ENCODE results near the gene NELFA.

The NELFA gene

DNA sequence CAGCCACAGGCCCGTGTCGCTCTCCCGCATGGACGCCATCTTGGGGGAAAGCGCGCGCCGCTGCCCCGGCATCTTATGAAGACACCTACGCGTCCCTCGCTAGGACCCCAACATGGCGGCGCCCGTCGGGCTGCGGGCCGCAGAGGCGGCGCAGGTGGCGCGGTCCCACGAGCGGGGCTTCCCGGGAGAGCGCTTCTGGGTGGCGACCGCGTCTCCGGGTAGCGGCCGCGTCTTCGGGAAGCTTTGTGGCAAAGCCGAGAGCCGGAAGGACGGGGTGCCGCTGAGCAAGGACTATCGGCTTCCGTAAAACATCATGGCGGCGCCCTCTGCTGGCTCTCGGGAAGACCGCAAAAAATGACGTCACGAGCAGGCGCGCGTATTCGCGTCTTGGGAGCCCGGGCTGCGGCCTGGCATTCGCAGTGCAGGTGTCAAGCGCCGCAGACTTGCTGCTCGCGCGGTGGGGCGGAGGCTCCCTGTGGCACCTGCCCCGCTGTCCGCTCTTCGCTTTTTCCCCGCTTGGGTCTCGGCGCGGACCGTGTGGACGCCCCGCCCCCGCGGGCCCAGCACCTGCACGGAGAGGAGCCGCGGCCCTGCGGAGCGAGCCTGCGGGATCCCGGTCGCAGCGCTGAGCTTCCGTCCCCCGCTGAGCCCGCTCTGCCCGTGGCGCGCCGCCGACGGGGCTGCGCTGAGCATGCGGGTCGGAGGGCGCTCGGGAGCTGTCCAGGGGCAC is at the start of gene NELFA:
TSS of gene NELFA (minus strand) at position 54 of the 730 bp plus-strand sequence. CDS start at position 39, 15 bp downstream.
- DNase-seq: peak; percentile 96

GRCh38 chr4:2057382-2058065 is 48.8 kb upstream of the NELFA start:
- DNase-seq: no peak

- DNase-seq: no peak
These were observed 45.4 kb upstream of the NELFA start for GRCh38 chr4:2054217-2054616.

GRCh38 chr4:2051086-2051485 is 42.3 kb upstream of the NELFA start:
- DNase-seq: no peak

GRCh38 chr4:2049811-2050210 is 41.0 kb upstream of the NELFA start:
- DNase-seq: no peak

- no peak for DNase-seq
These were observed 40.6 kb upstream of the NELFA start for GRCh38 chr4:2049381-2049780.

DNA sequence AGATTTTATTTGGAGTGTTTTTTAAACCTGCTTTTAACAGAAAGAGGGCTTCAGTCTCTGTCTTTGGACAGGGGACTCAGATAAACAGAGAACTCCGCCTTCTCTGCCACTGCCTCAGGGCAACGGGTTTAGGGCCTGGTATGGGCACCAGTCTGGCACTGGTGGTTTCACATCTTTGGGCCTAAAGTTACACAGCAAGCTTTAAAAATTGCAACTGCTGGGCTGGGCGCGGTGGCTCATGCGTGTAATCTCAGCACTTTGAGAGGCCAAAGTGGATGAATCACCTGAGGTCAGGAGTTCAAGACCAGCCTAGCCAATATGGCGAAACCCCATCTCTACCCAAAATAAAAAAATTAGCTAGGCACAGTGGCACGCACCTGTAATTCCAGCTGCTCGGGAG is 40.1 kb upstream of the NELFA start:
- no peak for DNase-seq

DNA sequence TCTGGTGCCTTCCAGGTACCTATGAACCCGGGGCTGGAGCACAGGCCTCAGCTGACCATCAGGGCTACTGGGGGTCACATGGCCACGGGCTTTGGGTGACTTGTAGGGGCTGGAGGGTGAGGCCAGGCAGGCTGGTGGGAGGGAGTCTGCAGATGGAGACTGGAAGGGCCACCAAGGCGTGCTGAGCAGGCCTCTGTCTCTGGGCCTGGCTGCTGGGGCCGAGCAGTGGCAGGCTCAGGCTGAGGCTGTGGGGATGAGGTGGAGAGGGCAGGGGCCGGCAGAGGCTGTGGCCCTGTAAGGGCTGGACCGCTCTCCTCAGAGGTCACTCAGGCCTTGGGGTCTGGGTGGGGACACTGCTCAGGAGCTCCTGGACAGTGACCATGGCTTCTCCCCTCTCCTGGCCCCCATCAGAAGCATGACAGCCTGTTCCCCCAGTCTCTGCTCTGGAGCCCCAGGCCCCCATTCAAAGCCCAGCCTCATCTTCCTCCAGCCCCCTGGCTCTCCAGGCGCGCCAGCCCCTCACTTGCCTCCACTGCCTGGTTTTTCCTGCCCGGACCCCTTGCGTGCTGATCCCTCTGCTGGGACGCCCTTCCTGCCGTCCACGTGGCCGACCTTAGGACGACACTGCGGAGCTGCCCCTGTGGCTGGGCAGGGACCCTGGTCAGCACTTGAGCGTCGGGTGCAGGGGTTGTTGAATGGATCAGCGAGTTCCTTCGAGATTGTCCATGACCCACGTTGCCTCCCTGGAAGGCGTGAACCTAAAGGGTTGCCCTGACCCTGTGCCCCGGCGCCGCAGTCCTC is 39.2 kb upstream of the NELFA start:
- no peak for DNase-seq

DNA sequence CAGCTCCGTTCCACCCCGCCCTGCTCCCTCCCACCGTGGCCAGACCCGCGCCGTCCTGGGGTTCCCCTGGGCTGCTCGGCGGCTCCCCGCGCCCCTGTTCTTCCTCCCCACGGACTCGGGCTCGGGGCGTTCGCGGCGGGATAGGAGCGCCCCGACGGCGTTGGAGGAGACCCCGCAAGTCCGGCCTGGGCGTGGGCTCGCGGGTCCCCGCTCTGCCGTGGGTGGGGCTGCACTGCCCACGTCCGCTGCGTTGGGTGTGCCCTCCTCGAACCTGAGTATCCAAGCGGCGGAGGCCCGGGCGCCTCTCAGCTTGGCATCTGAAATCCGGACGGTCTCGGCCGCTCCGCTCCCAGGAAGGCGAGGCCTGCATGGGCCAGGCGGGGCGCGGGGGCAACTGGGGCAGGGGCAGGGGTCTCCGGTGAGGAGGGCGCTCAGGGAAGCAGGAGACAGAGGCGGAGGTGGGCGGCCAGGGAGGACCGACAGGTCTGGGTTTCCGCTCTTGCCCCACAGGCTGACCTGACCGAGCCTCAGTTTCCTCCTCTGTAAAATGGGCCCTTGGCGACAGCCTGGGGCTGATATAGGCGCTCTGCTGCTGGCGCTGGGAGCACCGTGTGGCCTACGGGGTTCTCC is 38.4 kb upstream of the NELFA start:
- DNase-seq: no peak

- DNase-seq: no peak
These were observed 37.5 kb upstream of the NELFA start for GRCh38 chr4:2046031-2046961.

GRCh38 chr4:2045518-2045951 is 36.8 kb upstream of the NELFA start:
- DNase-seq: no peak

DNA sequence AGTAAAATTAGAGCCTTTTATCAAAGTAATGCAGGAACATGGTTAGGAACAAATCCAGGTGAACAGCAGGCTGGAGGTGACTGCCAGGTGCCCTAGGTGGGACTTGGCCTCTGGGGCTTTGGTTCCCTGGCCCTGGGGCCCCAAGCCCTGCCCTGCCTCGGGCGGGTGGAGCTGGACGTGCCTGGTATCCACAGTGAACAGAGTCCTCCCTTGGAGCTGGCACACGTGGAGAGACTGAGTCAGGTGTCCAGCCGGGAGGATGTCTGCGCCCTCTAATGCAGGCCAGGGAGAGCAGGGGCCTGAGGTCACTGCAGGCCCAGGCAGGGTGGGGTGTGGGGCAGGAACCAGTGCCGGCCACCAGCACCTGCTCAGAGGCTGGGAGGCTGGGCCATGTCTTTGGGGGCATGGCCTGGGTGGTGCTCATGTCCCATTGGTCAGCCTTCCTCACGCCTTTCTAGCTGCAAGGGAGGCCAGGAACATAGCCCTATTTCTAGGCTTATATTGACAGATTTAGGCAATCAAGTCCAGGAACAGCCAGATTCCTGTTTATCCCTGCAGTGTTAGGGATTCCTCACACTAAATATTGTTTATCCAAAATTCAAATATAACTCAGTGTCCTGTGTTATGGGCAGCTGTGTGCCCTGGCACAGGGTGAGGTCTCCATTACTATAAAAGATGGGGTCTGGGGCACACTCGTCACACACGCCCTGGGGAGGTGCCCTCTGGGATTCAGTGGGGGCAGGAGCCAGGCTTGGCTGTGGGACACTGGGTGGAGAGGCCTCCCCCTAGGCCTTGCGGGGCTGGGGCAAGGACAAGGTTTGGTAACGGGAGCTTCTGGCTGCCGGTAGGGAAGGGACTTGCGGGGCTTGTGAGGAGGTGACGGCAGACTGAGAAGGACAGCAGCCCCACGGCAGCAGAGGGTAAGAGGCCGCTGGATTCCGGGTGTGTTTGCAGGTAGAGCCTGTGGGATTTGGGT is 36.1 kb upstream of the NELFA start:
- no peak for DNase-seq

- DNase-seq: no peak
These were observed 35.3 kb upstream of the NELFA start for GRCh38 chr4:2044119-2044485.

- DNase-seq: no peak
These were observed 34.8 kb upstream of the NELFA start for GRCh38 chr4:2043396-2044118.

DNA sequence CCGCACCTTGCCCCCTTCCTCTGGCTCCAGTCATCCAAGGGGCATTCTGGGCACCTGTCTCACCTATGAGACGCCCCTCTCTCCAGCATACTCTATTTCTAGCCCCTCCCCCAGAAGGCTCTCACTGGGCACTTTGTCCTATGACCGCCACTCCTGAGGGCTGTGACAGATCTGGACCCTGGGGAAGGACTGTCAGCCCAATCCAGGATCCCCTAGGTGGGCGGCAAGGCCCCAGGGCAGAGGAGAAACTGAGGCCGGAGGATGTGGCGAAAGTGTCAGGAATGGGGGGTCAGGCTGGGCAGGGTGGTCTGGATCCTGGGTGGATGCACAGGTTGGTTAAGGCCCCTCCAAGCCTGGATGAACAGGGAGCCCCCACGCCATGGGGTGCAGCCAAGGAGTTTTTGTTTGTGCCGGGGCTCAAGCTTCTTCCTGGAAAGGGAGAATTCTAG is 34.2 kb upstream of the NELFA start:
- no peak for DNase-seq

DNA sequence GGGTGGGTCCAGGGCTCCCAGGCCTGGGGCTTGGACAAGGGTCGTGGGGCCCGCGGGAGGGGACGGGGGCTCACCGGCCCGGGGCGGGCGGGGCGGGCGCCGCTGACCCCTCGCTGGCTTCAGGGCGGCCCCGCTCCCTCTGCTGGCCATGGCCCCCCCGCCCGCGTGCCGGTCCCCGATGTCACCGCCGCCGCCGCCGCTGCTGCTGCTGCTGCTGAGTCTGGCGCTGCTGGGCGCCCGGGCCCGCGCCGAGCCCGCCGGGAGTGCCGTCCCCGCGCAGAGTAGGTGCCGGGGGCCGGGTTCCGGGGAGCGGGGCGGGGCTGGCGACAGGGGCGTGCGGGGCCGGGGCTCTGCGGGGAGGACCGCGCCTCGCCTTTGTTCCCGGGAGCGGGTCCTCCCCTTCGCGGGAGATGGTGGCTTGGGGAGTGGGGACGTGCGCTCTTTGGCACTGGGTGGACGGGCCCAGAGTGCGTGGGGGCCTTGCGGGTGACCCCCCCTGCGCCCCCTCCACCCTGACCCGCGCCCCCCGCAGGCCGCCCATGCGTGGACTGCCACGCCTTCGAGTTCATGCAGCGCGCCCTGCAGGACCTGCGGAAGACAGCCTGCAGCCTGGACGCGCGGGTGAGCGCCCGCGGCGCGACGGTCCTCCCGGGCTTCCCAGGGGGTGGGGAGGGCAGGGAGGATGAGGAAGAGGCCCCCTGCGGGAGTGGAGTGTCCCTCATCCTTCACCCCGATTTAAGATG is 33.6 kb upstream of the NELFA start:
- DNase-seq: no peak

DNA sequence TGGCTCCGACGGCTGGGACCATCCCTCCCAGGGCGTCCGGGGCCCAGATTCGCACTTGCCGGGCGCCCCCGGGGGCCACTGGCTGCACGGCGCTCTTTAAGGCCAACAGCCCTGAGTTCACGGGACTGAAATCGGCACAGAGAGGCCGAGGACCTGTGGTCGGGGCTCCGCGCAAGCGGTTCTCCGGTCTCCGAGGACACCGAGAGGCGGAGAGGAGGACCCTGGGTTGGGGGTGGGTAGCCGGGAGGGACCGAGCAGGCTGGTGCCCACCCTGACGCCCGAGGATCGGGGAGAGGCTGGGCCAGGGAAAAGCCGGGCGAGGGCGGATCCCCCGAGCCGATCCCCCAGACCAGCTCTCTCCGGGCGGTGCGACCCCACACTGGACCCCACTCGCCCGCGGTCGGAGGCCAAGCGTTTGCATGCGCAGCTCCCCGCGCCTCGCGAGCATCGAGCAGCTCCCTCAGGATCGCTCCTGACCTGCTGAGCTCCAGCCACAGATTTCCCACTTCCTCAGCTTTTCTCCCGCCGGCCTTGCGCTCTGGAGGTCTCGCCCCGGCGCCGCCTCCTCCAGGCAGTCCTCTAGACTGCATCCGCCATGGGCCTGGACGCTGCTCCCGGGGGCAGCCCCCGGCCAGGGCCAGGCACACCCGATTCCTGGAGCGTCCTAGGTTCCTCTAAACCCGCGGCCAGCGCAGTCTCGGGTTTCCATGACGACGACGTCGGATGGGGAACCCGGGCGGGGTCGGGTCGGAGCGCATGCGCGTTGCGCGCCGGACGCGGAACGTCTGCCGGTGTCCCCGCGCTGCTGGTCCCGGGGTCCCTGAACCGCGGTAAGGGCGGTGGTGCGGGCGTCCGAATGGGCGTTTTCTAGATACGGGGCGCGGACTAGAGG is 32.7 kb upstream of the NELFA start:
- peak; percentile 85 for DNase-seq

Data from right forelimb (tissue), 1 donor.